HEK293T (cell line): ENCODE results near the gene COQ9.

Experiments used
- CTCF ChIA-PET: fragments of 350-600 bp; formaldehyde crosslinking; extraction: SDS; loops from one replicate; lab custom pipeline; 2021; ENCODE audit warnings: antibody characterized with exemption, inconsistent platforms; lab: Yijun Ruan, JAX
- POLR2A ChIA-PET: fragments of 350-600 bp; formaldehyde crosslinking; extraction: SDS; loops from one replicate; lab custom pipeline; 2020; ENCODE audit warnings: antibody characterized with exemption, inconsistent platforms; lab: Yijun Ruan, JAX
- DNase-seq: peaks from one replicate; pipeline ENCODE4 v3.0.0; 2012; ENCODE audit warnings: mixed read lengths; ENCODE audit errors: extremely low spot score
- ARNT ChIP-seq: fragments of 450-650 bp; IDR thresholded peaks from 2 replicates; pipeline ENCODE4 v1.6.1; 2017; ENCODE audit warnings: mild to moderate bottlenecking
- BHLHE40 ChIP-seq: fragments of 450-650 bp; IDR thresholded peaks from 2 replicates; pipeline ENCODE4 v1.6.1; 2016; ENCODE audit warnings: mild to moderate bottlenecking, moderate library complexity, borderline replicate concordance
- CTBP1 ChIP-seq: fragments of 450-650 bp; IDR thresholded peaks from 2 replicates; pipeline ENCODE4 v1.6.1; 2016; ENCODE audit warnings: borderline replicate concordance
- ELF4 ChIP-seq: fragments of 450-650 bp; IDR thresholded peaks from 2 replicates; pipeline ENCODE4 v1.6.1; 2017; ENCODE audit warnings: antibody characterized with exemption
- FOXA1 ChIP-seq: fragments of 450-650 bp; IDR thresholded peaks from 2 replicates; pipeline ENCODE4 v1.6.1; 2016; ENCODE audit warnings: mild to moderate bottlenecking
- FOXK2 ChIP-seq: fragments of 450-650 bp; IDR thresholded peaks from 2 replicates; pipeline ENCODE4 v1.6.1; 2016; ENCODE audit warnings: mild to moderate bottlenecking
- FOXM1 ChIP-seq: fragments of 450-650 bp; IDR thresholded peaks from 2 replicates; pipeline ENCODE4 v1.6.1; 2017; ENCODE audit warnings: mild to moderate bottlenecking, borderline replicate concordance
- HDGF ChIP-seq: fragments of 450-650 bp; IDR thresholded peaks from 2 replicates; pipeline ENCODE4 v1.6.1; 2017; ENCODE audit warnings: antibody characterized with exemption, borderline replicate concordance
- L3MBTL2 ChIP-seq: fragments of 450-650 bp; conservative IDR thresholded peaks from 2 replicates; pipeline ENCODE4 v1.6.1; 2016; ENCODE audit warnings: mild to moderate bottlenecking
- LEF1 ChIP-seq: fragments of 450-650 bp; IDR thresholded peaks from 2 replicates; pipeline ENCODE4 v1.6.1; 2017; ENCODE audit warnings: mild to moderate bottlenecking, borderline replicate concordance
- NFRKB ChIP-seq: fragments of 450-650 bp; IDR thresholded peaks from 2 replicates; pipeline ENCODE4 v1.6.1; 2016; ENCODE audit warnings: mild to moderate bottlenecking, moderate library complexity
- SP1 ChIP-seq: fragments of 450-650 bp; IDR thresholded peaks from 2 replicates; pipeline ENCODE4 v1.6.1; 2017
- SUZ12 ChIP-seq: fragments of 450-650 bp; IDR thresholded peaks from 2 replicates; pipeline ENCODE4 v1.6.1; 2016; ENCODE audit warnings: mild to moderate bottlenecking
- TARDBP ChIP-seq: fragments of 450-650 bp; IDR thresholded peaks from 2 replicates; pipeline ENCODE4 v1.6.1; 2016
- ZNF384 ChIP-seq: fragments of 450-650 bp; IDR thresholded peaks from 2 replicates; pipeline ENCODE4 v1.6.1; 2016
- TF ChIP-seq, protein P1 (sequence below): fragments of 450-650 bp; IDR thresholded peaks from 2 replicates; pipeline ENCODE4 v1.6.1; 2016

COQ9 gene

DNA sequence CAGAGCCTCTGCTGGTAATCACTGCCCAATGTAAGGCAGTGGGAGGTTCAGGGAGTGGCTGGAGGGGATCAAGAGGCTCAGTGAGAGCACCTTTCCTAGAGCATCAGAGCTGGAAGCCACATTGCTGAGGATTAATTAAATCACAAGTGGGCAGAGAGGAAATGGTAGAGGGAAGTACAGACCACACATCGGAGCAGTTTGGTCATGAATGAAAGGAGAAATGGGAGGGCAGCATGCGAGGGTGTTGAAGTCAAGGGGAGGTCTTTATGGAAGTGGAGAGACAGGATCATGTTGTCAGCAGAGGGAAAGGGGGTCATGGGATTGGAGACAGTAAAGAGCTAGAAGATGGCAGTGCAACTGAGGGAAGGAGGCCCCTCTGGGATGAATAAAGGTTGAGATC lies 40.4 kb upstream of the COQ9 start:
- CTCF ChIA-PET, result no interaction called here
- no peak for DNase-seq
- POLR2A ChIA-PET, result interaction anchor here (1.1 kb wide), 1 partner anchor 10 kb away, joined by 3 read pairs; no protein-coding TSS in a partner anchor
- TF ChIP-seq CTBP1 (no peak), BHLHE40 (no peak), FOXM1 (no peak), L3MBTL2 (no peak), FOXK2 (no peak), FOXA1 (no peak), NFRKB (no peak), LEF1 (no peak), ZNF384 (no peak), ARNT (no peak), SUZ12 (no peak), SP1 (no peak), HDGF (no peak), ELF4 (no peak), TARDBP (no peak)
- TF ChIP-seq, protein P1, sequence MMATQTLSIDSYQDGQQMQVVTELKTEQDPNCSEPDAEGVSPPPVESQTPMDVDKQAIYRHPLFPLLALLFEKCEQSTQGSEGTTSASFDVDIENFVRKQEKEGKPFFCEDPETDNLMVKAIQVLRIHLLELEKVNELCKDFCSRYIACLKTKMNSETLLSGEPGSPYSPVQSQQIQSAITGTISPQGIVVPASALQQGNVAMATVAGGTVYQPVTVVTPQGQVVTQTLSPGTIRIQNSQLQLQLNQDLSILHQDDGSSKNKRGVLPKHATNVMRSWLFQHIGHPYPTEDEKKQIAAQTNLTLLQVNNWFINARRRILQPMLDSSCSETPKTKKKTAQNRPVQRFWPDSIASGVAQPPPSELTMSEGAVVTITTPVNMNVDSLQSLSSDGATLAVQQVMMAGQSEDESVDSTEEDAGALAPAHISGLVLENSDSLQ, result no peak

DNA sequence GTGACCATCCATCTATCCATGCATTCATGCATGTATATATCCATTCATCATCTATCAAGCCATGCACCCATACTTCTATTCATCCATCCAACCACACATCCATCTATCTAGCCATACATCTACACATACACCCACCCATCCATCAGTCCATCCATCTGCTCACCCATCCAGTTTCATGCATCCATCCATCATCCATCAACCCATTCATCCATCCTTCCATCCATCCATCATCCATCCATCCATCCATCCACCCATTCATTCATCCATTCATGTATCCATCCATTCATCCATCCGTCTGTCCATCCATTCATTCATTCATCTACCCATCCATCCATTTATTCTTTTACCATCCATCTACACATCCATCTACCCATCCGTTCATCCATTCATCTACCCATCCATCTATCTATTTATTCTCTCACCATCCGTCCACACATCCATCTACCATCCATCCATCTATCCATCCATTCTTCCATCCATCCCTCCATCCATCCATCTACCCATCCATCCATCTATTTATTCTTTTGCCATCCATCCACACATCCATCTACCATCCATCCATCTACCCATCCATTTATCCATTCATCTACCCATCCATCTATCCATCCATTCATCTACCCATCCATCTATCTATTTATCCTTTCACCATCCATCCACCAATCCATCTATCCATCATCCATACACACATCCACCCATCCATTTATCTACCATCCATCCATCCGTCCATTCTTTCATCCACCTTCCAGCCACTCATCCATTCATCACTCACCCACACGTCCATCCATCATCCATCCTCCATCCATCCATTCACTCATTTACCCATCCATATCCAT lies 39.5 kb upstream of the COQ9 start:
- ChIA-PET CTCF (no interaction called here), POLR2A (no interaction called here)
- DNase-seq, result no peak
- no peak for TF ChIP-seq CTBP1
- TF ChIP-seq, protein P1, result no peak
- TF ChIP-seq HDGF, result no peak
- no peak for TF ChIP-seq SUZ12
- no peak for TF ChIP-seq FOXA1
- no peak for TF ChIP-seq LEF1
- TF ChIP-seq FOXK2, result no peak
- no peak for TF ChIP-seq BHLHE40
- TF ChIP-seq ZNF384, result no peak
- no peak for TF ChIP-seq ARNT
- no peak for TF ChIP-seq ELF4

DNA sequence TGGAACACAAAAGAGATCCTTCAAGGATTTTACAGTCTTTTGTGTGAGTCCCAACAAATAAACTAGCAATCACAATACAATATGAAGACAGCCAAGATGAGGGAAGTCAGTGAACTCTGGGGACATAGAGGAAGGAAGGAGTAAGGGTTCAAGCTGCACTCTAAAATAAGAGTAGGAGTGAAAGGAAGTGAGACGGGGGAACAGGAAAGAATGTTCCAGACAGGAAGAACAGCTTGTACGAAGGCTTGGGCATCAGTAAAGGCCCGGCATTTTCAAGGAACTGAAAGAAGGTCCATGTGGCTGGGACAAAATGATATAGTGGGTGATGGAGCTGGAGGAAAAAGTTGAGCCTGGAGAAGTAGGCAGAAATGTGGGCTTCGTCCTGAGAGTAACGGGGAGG lies 38.2 kb upstream of the COQ9 start:
- ChIA-PET CTCF (interaction anchor here (0.6 kb wide), 1 partner anchor 9 kb away, joined by 3 read pairs; no protein-coding TSS in a partner anchor), POLR2A (no interaction called here)
- TF ChIP-seq ELF4 (no peak), ARNT (no peak), ZNF384 (no peak), L3MBTL2 (no peak), HDGF (no peak), TARDBP (no peak), BHLHE40 (no peak), FOXA1 (no peak), FOXK2 (no peak), SUZ12 (no peak), SP1 (no peak), LEF1 (no peak)
- TF ChIP-seq, protein P1, result no peak
- DNase-seq, result no peak

DNA sequence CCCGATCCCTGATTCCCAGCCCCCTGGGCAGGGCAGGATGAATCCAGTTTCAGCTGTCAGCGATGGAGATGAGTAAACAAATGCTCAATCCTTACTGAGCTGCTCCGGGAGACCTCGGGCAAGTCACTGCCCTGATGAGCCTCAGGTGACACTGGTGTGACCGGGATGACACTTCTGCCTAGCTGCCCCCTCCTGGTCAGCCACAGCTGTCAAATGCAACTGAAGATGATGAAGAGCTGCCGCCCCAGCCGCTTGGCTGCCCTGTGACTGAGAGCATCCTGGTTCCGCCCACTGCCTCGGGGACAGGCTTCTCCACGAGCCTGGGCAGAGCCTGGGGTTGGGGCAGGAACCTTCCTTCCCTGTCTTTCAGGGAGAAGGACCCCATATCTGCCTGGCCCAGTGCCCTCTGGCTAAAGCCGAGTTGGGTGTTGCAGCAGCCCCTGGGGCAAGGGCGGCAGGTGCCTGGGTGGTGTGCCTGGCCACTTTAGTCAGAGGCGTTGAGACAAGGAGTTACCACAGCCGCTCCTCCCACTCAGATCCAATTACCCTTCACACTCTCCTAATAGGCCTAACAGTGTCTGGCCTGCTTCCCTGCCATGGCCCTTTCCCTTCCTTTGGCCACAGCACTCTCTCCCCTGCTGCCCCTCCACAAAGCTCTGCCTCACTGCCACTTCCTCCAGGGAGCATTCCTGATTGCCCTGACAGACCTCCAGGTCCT lies 37.2 kb upstream of the COQ9 start:
- ChIA-PET CTCF (interaction anchor here (0.6 kb wide), 1 partner anchor 8 kb away, joined by 3 read pairs; no protein-coding TSS in a partner anchor), POLR2A (no interaction called here)
- TF ChIP-seq, protein P1, result no peak
- TF ChIP-seq CTBP1 (no peak), NFRKB (no peak), BHLHE40 (no peak)
- DNase-seq, result no peak

DNA sequence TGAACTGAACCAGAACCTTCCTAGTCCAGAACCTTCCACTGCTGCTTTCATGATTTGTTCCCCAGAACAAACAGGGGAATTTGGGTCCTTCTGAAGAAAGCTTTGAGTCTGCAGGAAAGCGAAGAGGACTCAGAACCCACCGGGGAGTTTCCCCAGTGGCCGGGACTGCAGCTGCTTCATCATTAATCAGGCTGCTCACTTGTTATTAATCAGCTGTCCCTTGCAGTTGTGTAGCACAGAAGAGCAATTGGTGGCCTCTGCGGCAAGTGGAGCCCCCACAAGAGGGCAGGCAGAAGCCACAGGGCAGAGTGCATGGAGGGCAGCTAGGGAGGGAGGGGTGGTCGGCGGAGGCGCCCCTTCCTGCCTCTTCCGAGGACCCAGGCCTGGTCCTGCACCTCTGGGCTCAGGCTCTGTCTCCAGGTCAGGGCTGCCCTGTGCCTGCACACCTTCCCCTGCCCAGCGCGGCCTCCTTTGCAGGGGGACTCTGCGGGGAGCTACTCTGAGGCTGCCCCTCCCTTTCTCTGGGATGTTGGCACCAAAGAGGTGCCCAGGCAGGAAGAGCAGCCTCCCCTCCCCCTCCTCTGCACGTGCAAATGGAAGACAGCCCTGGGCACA lies 35.8 kb upstream of the COQ9 start:
- POLR2A ChIA-PET, result no interaction called here
- CTCF ChIA-PET, result no interaction called here
- no peak for DNase-seq
- TF ChIP-seq, protein P1, result no peak
- TF ChIP-seq FOXA1 (no peak), L3MBTL2 (no peak), ZNF384 (no peak), NFRKB (no peak), HDGF (no peak), LEF1 (no peak), ARNT (no peak), SP1 (no peak)
